Subcutaneous adipose tissue (tissue), 4 donors: ENCODE results near the gene YWHAQ. TPM values are rescaled to one million over a fixed set of nuclear protein-coding genes. Genes with fewer than 3 reads are reported as not detected.

Experiments used
- total RNA-seq, 4 donors: library from RNA; depleted of rRNA; stranded (reverse); fragments of >200 nt; gene quantifications; one replicate each; pipeline ENCODE4 v1.1.0, GENCODE V29; 2016
- TF ChIP-seq, protein P1 (sequence below): fragments of 450-650 bp; IDR thresholded peaks from one replicate; pipeline ENCODE4 v1.5.1; 2016; ENCODE audit warnings: low read depth, mild to moderate bottlenecking, control low read depth, antibody characterized with exemption, moderate library complexity

Gene YWHAQ
- total RNA-seq, 4 donors from 2014 or later: 113 to 220 (median 176) TPM

DNA sequence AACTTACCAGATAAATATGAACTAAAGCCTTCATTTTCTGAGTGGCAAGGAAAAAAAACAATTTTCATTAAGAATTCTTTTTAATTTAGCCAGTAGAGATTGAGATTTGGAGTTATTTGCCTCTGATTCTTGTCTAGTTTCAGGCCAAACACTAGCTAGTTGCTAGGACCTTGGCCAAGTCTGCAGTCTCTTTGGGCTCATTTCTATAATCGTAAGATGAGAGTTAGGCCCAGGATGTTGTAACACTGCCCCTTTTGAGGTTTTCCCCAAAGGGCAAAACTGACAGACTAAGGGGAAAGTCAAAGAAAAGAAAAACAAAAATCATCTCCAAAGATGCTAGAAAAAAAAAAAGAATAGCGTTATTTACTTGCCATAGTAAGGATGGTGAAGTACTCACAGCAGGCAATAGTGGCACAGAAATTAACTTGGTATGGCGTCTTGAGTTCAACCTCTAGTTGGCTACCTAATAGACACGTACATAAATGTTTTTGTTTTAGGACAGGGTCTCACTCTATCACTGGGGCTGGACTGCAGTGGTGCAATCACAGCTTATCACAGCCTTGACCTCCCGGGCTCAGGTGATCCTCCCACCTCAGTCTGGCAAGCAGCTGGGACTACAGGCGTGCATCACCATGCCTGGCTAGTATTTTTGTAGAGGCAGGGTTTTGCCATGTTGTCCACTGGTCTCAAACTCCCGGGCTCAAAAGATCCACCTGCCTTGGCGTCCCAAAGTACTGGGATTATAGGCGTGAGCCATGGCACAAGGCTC lies 52.1 kb downstream of the YWHAQ start:
- TF ChIP-seq, protein P1, sequence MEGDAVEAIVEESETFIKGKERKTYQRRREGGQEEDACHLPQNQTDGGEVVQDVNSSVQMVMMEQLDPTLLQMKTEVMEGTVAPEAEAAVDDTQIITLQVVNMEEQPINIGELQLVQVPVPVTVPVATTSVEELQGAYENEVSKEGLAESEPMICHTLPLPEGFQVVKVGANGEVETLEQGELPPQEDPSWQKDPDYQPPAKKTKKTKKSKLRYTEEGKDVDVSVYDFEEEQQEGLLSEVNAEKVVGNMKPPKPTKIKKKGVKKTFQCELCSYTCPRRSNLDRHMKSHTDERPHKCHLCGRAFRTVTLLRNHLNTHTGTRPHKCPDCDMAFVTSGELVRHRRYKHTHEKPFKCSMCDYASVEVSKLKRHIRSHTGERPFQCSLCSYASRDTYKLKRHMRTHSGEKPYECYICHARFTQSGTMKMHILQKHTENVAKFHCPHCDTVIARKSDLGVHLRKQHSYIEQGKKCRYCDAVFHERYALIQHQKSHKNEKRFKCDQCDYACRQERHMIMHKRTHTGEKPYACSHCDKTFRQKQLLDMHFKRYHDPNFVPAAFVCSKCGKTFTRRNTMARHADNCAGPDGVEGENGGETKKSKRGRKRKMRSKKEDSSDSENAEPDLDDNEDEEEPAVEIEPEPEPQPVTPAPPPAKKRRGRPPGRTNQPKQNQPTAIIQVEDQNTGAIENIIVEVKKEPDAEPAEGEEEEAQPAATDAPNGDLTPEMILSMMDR: no peak

DNA sequence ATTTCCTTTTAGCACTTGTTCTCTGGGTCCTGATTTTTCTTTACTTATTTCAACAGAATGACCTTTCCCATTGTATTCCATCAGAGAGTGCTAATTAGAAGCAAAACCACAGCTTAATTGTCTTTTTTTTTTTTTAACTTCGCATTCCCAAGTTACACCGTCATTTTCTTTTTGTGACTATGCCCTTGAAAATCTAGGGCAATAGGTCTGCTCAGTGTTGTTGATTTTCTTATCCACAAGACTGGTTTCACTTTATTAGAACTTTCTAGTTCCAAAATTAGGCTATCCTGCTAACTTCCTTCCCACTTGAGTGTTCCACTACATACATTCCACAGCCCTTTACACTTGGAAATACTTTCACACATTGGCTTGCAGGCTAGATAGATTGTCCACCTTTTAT lies 56.5 kb downstream of the YWHAQ start:
- TF ChIP-seq, protein P1: no peak

DNA sequence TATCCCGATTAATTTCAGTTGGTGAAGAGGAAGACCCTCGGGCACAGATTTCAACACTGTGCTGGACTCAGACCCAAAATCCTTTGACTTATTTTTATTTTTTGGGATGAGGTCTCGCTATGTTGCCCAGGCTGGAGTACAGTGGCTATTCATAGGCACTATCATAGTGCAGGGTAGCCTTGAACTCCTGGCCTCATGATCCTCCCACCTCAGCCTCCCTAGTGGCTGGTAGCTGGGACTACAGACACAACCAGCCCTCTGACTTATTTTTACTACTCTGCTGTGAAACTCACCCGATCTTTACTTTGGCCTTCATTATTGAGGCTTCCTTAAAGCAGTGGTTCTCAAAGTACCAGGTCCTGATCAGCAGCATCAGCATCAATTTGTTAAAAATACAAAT lies 57.0 kb downstream of the YWHAQ start:
- TF ChIP-seq, protein P1: no peak

DNA sequence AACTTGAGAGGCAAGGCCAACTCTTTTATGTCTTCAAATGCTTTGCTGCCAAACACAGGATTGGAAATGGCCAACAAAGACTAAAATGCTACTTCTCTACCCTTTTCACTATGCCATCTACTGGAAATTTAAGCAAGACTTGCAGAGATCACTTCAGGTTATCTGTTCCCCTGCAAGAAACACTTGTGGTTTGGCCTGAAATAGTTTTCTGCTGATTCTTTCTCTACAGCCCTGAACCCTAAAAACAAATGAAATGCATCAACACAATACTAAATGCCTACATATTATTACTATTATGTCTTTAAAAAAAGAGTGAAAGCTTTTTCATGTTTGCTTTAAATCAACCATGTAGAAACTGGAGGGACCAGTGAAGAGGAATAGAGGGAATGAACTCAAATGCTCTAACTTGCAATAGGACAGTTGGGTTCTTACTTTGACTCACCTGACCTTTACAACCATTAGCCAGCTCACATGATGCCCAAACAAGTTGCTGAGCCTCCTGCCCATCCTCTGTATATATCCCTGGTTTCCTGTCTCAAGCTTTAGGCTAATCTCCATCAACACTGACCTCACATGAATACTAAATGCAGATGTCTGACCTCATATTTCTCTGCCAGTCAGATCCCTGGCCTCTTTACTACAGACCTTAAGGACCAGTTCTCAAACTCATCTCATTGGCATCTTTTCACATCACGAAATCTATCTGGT lies 57.6 kb downstream of the YWHAQ start:
- TF ChIP-seq, protein P1: no peak

DNA sequence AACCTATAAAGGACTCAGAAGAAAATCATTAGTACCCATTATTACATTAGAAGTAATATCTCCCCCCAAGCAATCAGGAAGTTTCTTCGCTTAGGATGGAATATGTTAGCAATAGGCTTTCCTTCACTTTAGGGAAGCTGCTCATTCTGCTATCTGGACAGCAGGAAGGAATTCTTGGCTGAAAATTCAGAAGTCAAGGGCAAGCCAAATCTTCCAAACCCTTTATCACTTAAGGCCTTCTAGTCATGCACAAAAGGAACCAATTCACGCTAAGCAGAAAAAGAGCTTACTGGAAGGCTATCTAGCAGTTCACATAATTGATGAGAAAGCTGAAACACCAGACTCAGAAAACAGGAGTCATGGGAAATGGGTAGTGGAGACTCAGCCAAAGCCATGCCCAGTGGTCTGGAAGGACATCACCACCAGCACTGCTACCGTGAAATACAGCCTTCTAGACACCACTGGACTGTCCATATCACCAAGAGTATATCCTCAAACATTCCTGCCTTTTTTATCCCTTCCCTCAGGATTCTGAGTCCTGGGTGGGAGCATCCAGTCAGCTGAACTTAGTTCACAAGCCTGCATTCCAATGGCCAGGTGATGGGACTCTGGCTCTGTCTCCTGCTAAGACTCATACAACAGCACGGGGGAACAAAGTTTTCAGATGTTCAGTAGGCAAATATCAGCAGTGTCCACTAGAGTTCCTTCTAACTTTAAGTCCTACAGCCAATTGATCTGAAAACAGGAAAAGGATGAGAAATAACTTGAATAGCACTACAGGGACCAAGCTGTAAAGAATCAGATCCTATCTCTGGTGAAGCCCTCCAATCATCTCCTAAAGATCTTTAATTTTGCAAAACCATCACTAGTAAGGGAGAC lies 60.4 kb downstream of the YWHAQ start:
- TF ChIP-seq, protein P1: no peak

DNA sequence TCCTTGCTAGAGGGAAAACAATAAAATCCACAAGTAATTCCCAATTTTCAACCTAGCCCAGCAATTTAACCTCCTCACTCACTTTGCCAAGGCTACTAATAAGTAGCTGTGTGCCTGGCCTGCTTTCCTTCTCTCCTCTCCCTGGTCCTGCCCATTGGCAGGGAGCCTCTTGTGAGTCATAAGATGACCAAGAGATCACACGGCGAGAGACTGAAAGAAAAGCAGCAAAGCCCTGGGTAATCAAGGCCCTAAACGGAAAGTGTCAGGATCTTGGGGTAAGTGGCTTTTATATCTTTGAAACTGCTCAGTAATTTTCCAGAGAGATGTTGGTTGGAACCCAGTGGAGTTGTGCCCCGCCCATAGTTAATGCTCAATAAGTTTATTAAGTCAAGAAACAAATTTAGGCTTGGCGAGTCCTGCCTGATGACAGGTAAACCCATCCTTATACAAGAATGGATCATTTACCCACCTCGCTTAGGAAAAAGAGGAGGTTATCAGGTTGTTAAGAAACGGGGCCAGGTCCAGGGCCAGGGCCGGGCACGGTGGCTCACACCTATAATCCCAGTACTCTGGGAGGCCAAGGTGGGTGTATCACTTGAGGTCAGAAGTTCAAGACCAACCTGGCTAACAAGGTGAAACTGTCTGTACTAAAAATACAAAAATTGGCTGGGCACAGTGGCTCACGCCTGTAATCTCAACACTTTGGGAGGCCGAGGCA lies 65.2 kb downstream of the YWHAQ start:
- TF ChIP-seq, protein P1: no peak
